Nephron (organoid): ENCODE results near the gene MVK.

Experiments
- H3K27ac Mint-ChIP-seq, 3 experiments: 2 replicates each; pipeline ENCODE4 v1.8.0; 2020; ENCODE audit warnings: mixed read lengths in 3 of 3, mild to moderate bottlenecking in 2 of 3, moderate library complexity in 1 of 3
- H3K27me3 Mint-ChIP-seq: 2 replicates; pipeline ENCODE4 v1.8.0; 2021; ENCODE audit warnings: low read depth, mild to moderate bottlenecking, moderate library complexity, mixed read lengths
- H3K36me3 Mint-ChIP-seq: 2 replicates; pipeline ENCODE4 v1.8.0; 2020; ENCODE audit warnings: low read depth, mixed read lengths
- H3K4me1 Mint-ChIP-seq: 2 replicates; pipeline ENCODE4 v1.8.0; 2020; ENCODE audit warnings: mixed read lengths
- H3K4me3 Mint-ChIP-seq, 3 experiments: 2 replicates each; pipeline ENCODE4 v1.8.0; 2020; ENCODE audit warnings: mild to moderate bottlenecking in 3 of 3, mixed read lengths in 3 of 3, moderate library complexity in 2 of 3
- H3K9me3 Mint-ChIP-seq: 2 replicates; pipeline ENCODE4 v1.8.0; 2020; ENCODE audit warnings: mixed read lengths
- CTCF ChIP-seq, 3 experiments: fragments of 200-600 bp; sonication (generic); IDR thresholded peaks; one replicate each; pipeline ENCODE4 v1.5.0; 2021; ENCODE audit warnings: antibody characterized with exemption in 3 of 3; ENCODE audit not compliant: unreplicated experiment in 3 of 3

The MVK gene

GRCh38 chr12:109537136-109537535, 36.5 kb upstream of the MVK start:
- no peak overlapping the region for H3K27ac Mint-ChIP-seq
- TF ChIP-seq CTCF (IDR thresholded peaks at IDR 0.05; ENCODE audit: unreplicated experiment in 3 of 3) = no peak
- peaks cover 19% of the 10 kb centered on the region for H3K4me1 Mint-ChIP-seq
- no peak overlapping the region for H3K4me3 Mint-ChIP-seq
- H3K27me3 Mint-ChIP-seq = no peaks in the 10 kb centered on the region
- peaks cover 17% of the 10 kb centered on the region for H3K36me3 Mint-ChIP-seq
- H3K9me3 Mint-ChIP-seq = no peaks in the 10 kb centered on the region

DNA sequence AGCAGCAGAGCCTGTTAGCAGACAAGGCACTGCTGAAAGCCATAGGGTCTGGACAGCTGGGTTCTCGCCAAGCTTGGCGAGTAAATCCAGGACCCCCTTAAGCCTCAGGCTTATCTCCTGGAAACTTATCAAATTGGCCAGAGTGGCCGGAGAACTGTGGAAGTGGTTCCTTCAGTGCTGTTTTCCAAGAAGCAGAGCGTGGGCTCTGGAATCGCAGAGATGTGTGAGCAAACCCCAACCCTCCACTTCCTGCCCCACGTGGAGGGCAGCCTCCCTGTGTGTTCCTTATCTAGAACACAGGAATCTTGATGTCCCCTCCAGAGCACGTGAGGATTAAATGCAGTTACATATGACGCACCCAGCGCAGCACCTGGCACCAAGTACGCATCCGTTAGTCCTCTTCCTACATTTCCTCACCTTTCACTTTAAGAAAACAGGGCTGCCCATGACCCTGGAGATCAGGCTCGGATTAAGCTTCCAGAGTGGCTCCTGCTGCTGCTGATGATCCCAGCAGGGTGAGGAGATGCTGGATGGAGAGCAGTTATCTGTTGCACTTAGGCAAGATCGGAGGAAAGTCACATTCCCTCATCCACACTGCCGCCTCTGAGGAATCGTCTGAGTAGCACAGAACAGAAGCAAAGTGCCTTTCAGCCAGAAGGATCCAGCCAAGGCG, 35.3 kb upstream of the MVK start:
- Mint-ChIP-seq H3K27ac (no peak overlapping the region), H3K9me3 (no peaks in the 10 kb centered on the region), H3K4me1 (peaks cover 12% of the 10 kb centered on the region), H3K27me3 (no peaks in the 10 kb centered on the region), H3K36me3 (peaks cover 17% of the 10 kb centered on the region), H3K4me3 (no peak overlapping the region)
- TF ChIP-seq CTCF (IDR thresholded peaks at IDR 0.05; ENCODE audit: unreplicated experiment in 3 of 3) = no peak

DNA sequence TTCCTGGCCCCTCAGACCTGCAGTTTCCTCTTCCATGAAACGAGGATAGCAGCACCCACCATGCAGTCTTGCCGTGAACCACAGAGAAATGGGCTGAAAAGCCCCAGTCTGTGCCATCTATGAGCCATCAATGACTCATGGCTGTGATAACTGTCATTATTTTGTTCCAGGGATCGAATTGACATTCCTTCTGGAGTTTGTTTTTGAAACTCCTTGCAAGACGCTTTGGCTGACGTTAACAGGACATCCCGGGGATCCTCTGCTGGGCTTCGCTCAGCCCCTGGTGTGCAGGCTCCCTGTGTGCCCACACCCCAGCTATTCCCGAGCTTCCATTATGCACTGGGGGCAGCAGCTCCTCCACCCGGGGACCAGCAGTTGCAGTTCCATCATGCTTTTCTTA, 34.1 kb upstream of the MVK start:
- TF ChIP-seq CTCF (IDR thresholded peaks at IDR 0.05; ENCODE audit: unreplicated experiment in 3 of 3) = no peak
- H3K27me3 Mint-ChIP-seq = peaks cover 3% of the 10 kb centered on the region
- H3K4me3 Mint-ChIP-seq = no peak overlapping the region
- H3K9me3 Mint-ChIP-seq = no peaks in the 10 kb centered on the region
- H3K36me3 Mint-ChIP-seq = peaks cover 13% of the 10 kb centered on the region
- peaks cover 8% of the 10 kb centered on the region for H3K4me1 Mint-ChIP-seq
- no peak overlapping the region for H3K27ac Mint-ChIP-seq

GRCh38 chr12:109540526-109541412, 32.8 kb upstream of the MVK start:
- Mint-ChIP-seq H3K27ac (no peak overlapping the region), H3K4me1 (peaks cover 8% of the 10 kb centered on the region), H3K4me3 (no peak overlapping the region), H3K36me3 (peaks cover 10% of the 10 kb centered on the region), H3K9me3 (no peaks in the 10 kb centered on the region), H3K27me3 (peaks cover 3% of the 10 kb centered on the region)
- no peak for TF ChIP-seq CTCF (IDR thresholded peaks at IDR 0.05; ENCODE audit: unreplicated experiment in 3 of 3)

- Mint-ChIP-seq H3K9me3 (no peaks in the 10 kb centered on the region), H3K27me3 (peaks cover 3% of the 10 kb centered on the region), H3K4me3 (no peak overlapping the region), H3K4me1 (peaks cover 5% of the 10 kb centered on the region), H3K27ac (no peak overlapping the region), H3K36me3 (peaks cover 4% of the 10 kb centered on the region)
- no peak for TF ChIP-seq CTCF (IDR thresholded peaks at IDR 0.05; ENCODE audit: unreplicated experiment in 3 of 3)
Measured at GRCh38 chr12:109541413-109541726, 32.2 kb upstream of the MVK start.
